Testis (tissue), 3 donors: ENCODE measurements around the gene TAX1BP1. TPM values are rescaled to one million over a fixed set of nuclear protein-coding genes. Genes with fewer than 3 reads are reported as not detected.

Experiments
- DNase-seq: peaks from one replicate; pipeline ENCODE4 v3.0.0-alpha.2; 2019
- H3K27ac ChIP-seq, 2 donors: fragments of 200-600 bp; sonication (generic); one replicate each; pipeline ENCODE4 v1.5.1; 2019
- H3K27me3 ChIP-seq: fragments of 200-600 bp; sonication (generic); one replicate; pipeline ENCODE4 v1.5.1; 2019
- H3K36me3 ChIP-seq: fragments of 200-600 bp; sonication (generic); one replicate; pipeline ENCODE4 v1.5.1; 2017; ENCODE audit warnings: low read depth; ENCODE audit errors: missing control alignments
- H3K4me1 ChIP-seq: fragments of 200-600 bp; sonication (generic); one replicate; pipeline ENCODE4 v1.5.1; 2019
- H3K4me3 ChIP-seq, 2 donors: fragments of 200-600 bp; sonication (generic); one replicate each; pipeline ENCODE4 v1.5.1; 2017 to 2019
- H3K9me3 ChIP-seq: fragments of 200-600 bp; sonication (generic); one replicate; pipeline ENCODE4 v1.5.1; 2017
- CTCF ChIP-seq, 3 experiments: fragments of 450-650 bp in 2 of 3; fragments of 200-600 bp in 1 of 3; sonication (generic) in 1 of 3; IDR thresholded peaks; one replicate each; pipeline ENCODE4 v1.5.1; 2016 to 2019; ENCODE audit warnings: antibody characterized with exemption in 3 of 3, mild to moderate bottlenecking in 2 of 3, moderate library complexity in 1 of 3
- POLR2A ChIP-seq: fragments of 450-650 bp; IDR thresholded peaks from one replicate; pipeline ENCODE4 v1.6.1; 2017; ENCODE audit warnings: antibody characterized with exemption, mild to moderate bottlenecking, moderate library complexity
- WGBS, 2 donors: methylation state at CpG; one replicate each; pipeline ENCODE4 v1.1.5; 2018; 5-methylcytosine and 5-hydroxymethylcytosine counted together
- intact Hi-C: fragments of 100-400 bp; cut with DNase I; formaldehyde crosslinking; loops from one replicate; pipeline ENCODE4 v1.15.1; 2023; ENCODE audit warnings: low total_unique reads
- polyA plus RNA-seq: library from polyadenylated mRNA; stranded (reverse); fragments of 350-450 nt; fragmentation: Illumina TruSeq; extraction: RNeasy Lipid Tissue Mini Kit (QIAGEN cat#74804); gene quantifications from one replicate; pipeline ENCODE4 v1.2.3, GENCODE V29; 2014; ENCODE audit warnings: low read depth, low replicate concordance; ENCODE audit not compliant: insufficient read depth
- total RNA-seq, 2 donors: library from RNA; depleted of rRNA; stranded (reverse); fragments of >200 nt; gene quantifications; one replicate each; pipeline ENCODE4 v1.2.3, GENCODE V29; 2016

Gene TAX1BP1
- total and polyA plus RNA-seq, 3 donors from 2014 or later: 36.8 to 155 (median 154) TPM

GRCh38 chr7:27860800-27861199, 120.8 kb downstream of the TAX1BP1 start:
- Histone ChIP-seq H3K4me3 (no peak overlapping the region), H3K27me3 (no peaks in the 10 kb centered on the region), H3K27ac (no peak overlapping the region), H3K9me3 (no peaks in the 10 kb centered on the region), H3K4me1 (no peaks in the 10 kb centered on the region), H3K36me3 (no peaks in the 10 kb centered on the region)
- no peak for DNase-seq
- intact Hi-C loops: no loop called here
- TF ChIP-seq CTCF (IDR thresholded peaks at IDR 0.05): no peak
- TF ChIP-seq POLR2A: no peak
- WGBS, 2 donors: 88 to 92% methylated on average over 6 of the region's 6 CpGs

GRCh38 chr7:27861747-27862146, 121.8 kb downstream of the TAX1BP1 start:
- H3K27ac ChIP-seq: no peak overlapping the region
- intact Hi-C loops: no loop called here
- H3K27me3 ChIP-seq: no peaks in the 10 kb centered on the region
- no peak for DNase-seq
- no peak for TF ChIP-seq POLR2A
- no peak for TF ChIP-seq CTCF (IDR thresholded peaks at IDR 0.05)
- WGBS, 2 donors: 41 to 54% methylated on average over 3 of the region's 3 CpGs
- no peaks in the 10 kb centered on the region for H3K9me3 ChIP-seq
- no peaks in the 10 kb centered on the region for H3K4me1 ChIP-seq
- no peaks in the 10 kb centered on the region for H3K36me3 ChIP-seq
- no peak overlapping the region for H3K4me3 ChIP-seq

- no peak for DNase-seq
- no peak overlapping the region for H3K4me3 ChIP-seq
- WGBS, 2 donors: 95 to 96% methylated on average over 10 to 11 of the region's 11 CpGs
- no peaks in the 10 kb centered on the region for H3K36me3 ChIP-seq
- intact Hi-C loops: no loop called here
- H3K27me3 ChIP-seq: no peaks in the 10 kb centered on the region
- H3K4me1 ChIP-seq: no peaks in the 10 kb centered on the region
- no peaks in the 10 kb centered on the region for H3K9me3 ChIP-seq
- H3K27ac ChIP-seq: no peak overlapping the region
- TF ChIP-seq POLR2A: no peak
- TF ChIP-seq CTCF (IDR thresholded peaks at IDR 0.05): no peak
These were observed 123.9 kb downstream of the TAX1BP1 start for GRCh38 chr7:27863880-27864279.

- no peaks in the 10 kb centered on the region for H3K27me3 ChIP-seq
- no peaks in the 10 kb centered on the region for H3K9me3 ChIP-seq
- no peak for TF ChIP-seq CTCF (IDR thresholded peaks at IDR 0.05)
- no peak for TF ChIP-seq POLR2A
- no peak overlapping the region for H3K27ac ChIP-seq
- intact Hi-C loops: no loop called here
- H3K36me3 ChIP-seq: no peaks in the 10 kb centered on the region
- DNase-seq: no peak
- H3K4me3 ChIP-seq: no peak overlapping the region
- peaks cover 4% of the 10 kb centered on the region for H3K4me1 ChIP-seq
- 66 to 73% methylated on average over 2 of the region's 2 CpGs for WGBS, 2 donors
These were observed 126.3 kb downstream of the TAX1BP1 start for GRCh38 chr7:27866256-27866655.

- Histone ChIP-seq H3K4me3 (no peak overlapping the region), H3K27ac (no peak overlapping the region), H3K9me3 (no peaks in the 10 kb centered on the region), H3K36me3 (no peaks in the 10 kb centered on the region), H3K27me3 (no peaks in the 10 kb centered on the region), H3K4me1 (peaks cover 9% of the 10 kb centered on the region)
- TF ChIP-seq CTCF (IDR thresholded peaks at IDR 0.05) (no peak), POLR2A (no peak)
- 73 to 77% methylated on average over 17 of the region's 17 CpGs for WGBS, 2 donors
- intact Hi-C loops: no loop called here
- no peak for DNase-seq
These were observed 127.1 kb downstream of the TAX1BP1 start for GRCh38 chr7:27866828-27867672.
